ENCODE data around the gene FRYL.

The FRYL gene

DNA sequence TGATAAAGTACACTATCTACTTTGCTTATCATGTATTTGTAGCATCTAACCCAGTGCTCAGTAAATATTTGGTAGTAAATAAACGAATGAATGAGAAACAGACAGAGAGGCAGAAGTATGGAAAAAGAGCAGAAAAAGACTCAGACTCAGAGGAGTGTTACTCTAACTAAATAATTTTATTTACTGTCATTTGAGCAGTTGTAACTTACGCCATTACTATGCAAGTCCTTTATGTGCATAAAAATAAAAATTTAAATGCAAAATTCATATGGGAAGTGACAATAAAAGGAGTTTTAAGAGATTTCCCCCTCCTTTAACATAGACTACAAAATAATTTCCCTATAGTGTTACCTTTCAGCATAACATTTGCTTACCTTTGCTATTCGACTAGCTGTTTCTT, 240.5 kb downstream of the FRYL start:
- TF ChIP-seq FOXM1 (IDR thresholded peaks at IDR 0.05; ENCODE audit: borderline replicate concordance, low read depth): no peak
- no peak for TF ChIP-seq TEAD4 (IDR thresholded peaks at IDR 0.05)
- no peak for TF ChIP-seq NFIC (IDR thresholded peaks at IDR 0.05)
- TF ChIP-seq, protein P1, sequence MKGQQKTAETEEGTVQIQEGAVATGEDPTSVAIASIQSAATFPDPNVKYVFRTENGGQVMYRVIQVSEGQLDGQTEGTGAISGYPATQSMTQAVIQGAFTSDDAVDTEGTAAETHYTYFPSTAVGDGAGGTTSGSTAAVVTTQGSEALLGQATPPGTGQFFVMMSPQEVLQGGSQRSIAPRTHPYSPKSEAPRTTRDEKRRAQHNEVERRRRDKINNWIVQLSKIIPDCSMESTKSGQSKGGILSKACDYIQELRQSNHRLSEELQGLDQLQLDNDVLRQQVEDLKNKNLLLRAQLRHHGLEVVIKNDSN (IDR thresholded peaks at IDR 0.05): no peak
- TF ChIP-seq CREB1 (IDR thresholded peaks at IDR 0.05; ENCODE audit: low read depth): no peak
- no peak for TF ChIP-seq TAF1 (IDR thresholded peaks at IDR 0.05; ENCODE audit: low read depth)
- TF ChIP-seq YY1 (IDR thresholded peaks at IDR 0.05; ENCODE audit: low read depth): no peak
- no peak for TF ChIP-seq TCF12 (IDR thresholded peaks at IDR 0.05; ENCODE audit: low read depth)
- no peak for TF ChIP-seq EP300 (IDR thresholded peaks at IDR 0.05; ENCODE audit: borderline replicate concordance)
- no peak for TF ChIP-seq CEBPB (IDR thresholded peaks at IDR 0.05)
- no peak for TF ChIP-seq RAD21 (IDR thresholded peaks at IDR 0.05; ENCODE audit: low read depth)
- TF ChIP-seq EGR1 (IDR thresholded peaks at IDR 0.05): no peak
- TF ChIP-seq, protein P2, sequence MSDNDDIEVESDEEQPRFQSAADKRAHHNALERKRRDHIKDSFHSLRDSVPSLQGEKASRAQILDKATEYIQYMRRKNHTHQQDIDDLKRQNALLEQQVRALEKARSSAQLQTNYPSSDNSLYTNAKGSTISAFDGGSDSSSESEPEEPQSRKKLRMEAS (IDR thresholded peaks at IDR 0.05): no peak

DNA sequence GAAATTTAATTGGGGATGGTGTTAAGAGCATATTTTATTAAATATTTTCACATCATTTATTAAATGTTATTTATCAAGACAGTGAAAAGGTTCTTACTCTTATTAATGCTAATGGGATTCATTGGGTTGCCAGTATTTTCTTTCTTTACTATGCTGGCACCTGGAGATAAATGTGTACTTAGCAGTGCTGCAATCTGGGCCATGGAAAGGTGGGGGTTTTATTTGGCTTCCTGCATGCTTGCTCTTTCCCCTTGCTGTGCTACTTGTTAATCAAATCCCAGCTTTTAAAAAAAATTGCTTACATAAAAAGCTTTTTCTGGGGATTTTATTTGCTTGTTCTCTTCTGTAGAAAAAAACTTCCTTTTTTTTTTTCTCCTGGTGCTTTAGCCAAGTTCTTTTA, 241.7 kb downstream of the FRYL start:
- no peak for TF ChIP-seq YY1 (IDR thresholded peaks at IDR 0.05; ENCODE audit: low read depth)
- TF ChIP-seq RAD21 (IDR thresholded peaks at IDR 0.05; ENCODE audit: low read depth): no peak
- TF ChIP-seq REST (IDR thresholded peaks at IDR 0.05; ENCODE audit: low read depth): no peak
- TF ChIP-seq, protein P1 (IDR thresholded peaks at IDR 0.05): no peak
- TF ChIP-seq EP300 (IDR thresholded peaks at IDR 0.05; ENCODE audit: borderline replicate concordance): no peak
- no peak for TF ChIP-seq TCF12 (IDR thresholded peaks at IDR 0.05; ENCODE audit: low read depth)
- TF ChIP-seq CEBPB (IDR thresholded peaks at IDR 0.05): no peak
- no peak for TF ChIP-seq FOXM1 (IDR thresholded peaks at IDR 0.05; ENCODE audit: borderline replicate concordance, low read depth)
- TF ChIP-seq CREB1 (IDR thresholded peaks at IDR 0.05; ENCODE audit: low read depth): no peak
- no peak for TF ChIP-seq TEAD4 (IDR thresholded peaks at IDR 0.05)
- TF ChIP-seq NFIC (IDR thresholded peaks at IDR 0.05): no peak
- TF ChIP-seq ZBTB7A (IDR thresholded peaks at IDR 0.05; ENCODE audit: low read depth): no peak
- no peak for TF ChIP-seq EGR1 (IDR thresholded peaks at IDR 0.05)
- no peak for TF ChIP-seq TAF1 (IDR thresholded peaks at IDR 0.05; ENCODE audit: low read depth)
- TF ChIP-seq, protein P2 (IDR thresholded peaks at IDR 0.05): no peak

DNA sequence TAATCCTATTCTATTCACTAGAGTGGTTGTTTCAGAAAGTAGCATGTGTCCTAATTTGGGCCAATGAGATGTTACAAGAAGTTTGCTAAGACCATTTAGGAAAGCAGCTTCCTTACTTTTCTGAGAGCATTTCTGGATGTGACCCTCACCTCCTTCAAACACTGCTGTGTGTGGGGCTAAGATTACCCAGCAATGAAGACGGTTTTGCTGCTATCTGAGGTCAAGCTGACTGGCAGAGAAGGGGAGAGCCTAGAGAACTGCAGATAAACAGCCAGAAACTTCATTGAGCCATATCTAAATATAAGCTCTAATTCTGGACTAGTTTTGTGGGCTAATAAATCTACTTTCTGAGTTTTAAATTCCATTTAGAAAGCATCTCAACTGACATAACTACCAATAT, 253.7 kb downstream of the FRYL start:
- TF ChIP-seq, protein P2 (IDR thresholded peaks at IDR 0.05): no peak
- TF ChIP-seq TEAD4 (IDR thresholded peaks at IDR 0.05): no peak
- no peak for TF ChIP-seq YY1 (IDR thresholded peaks at IDR 0.05; ENCODE audit: low read depth)
- TF ChIP-seq ZBTB7A (IDR thresholded peaks at IDR 0.05; ENCODE audit: low read depth): no peak
- TF ChIP-seq TCF12 (IDR thresholded peaks at IDR 0.05; ENCODE audit: low read depth): no peak
- no peak for TF ChIP-seq RAD21 (IDR thresholded peaks at IDR 0.05; ENCODE audit: low read depth)
- no peak for TF ChIP-seq TAF1 (IDR thresholded peaks at IDR 0.05; ENCODE audit: low read depth)
- no peak for TF ChIP-seq NFIC (IDR thresholded peaks at IDR 0.05)
- TF ChIP-seq EGR1 (IDR thresholded peaks at IDR 0.05): no peak
- TF ChIP-seq, protein P1 (IDR thresholded peaks at IDR 0.05): no peak
- TF ChIP-seq FOXM1 (IDR thresholded peaks at IDR 0.05; ENCODE audit: borderline replicate concordance, low read depth): no peak
- TF ChIP-seq CEBPB (IDR thresholded peaks at IDR 0.05): no peak
- no peak for TF ChIP-seq CREB1 (IDR thresholded peaks at IDR 0.05; ENCODE audit: low read depth)
- TF ChIP-seq REST (IDR thresholded peaks at IDR 0.05; ENCODE audit: low read depth): no peak

- TF ChIP-seq, protein P1 (IDR thresholded peaks at IDR 0.05): no peak
- TF ChIP-seq EP300 (IDR thresholded peaks at IDR 0.05; ENCODE audit: borderline replicate concordance) (no peak), RAD21 (IDR thresholded peaks at IDR 0.05; ENCODE audit: low read depth) (no peak), FOXM1 (IDR thresholded peaks at IDR 0.05; ENCODE audit: borderline replicate concordance, low read depth) (no peak), NFIC (IDR thresholded peaks at IDR 0.05) (no peak), TEAD4 (IDR thresholded peaks at IDR 0.05) (no peak), YY1 (IDR thresholded peaks at IDR 0.05; ENCODE audit: low read depth) (no peak), EGR1 (IDR thresholded peaks at IDR 0.05) (no peak), CEBPB (IDR thresholded peaks at IDR 0.05) (no peak), TCF12 (IDR thresholded peaks at IDR 0.05; ENCODE audit: low read depth) (no peak), CREB1 (IDR thresholded peaks at IDR 0.05; ENCODE audit: low read depth) (no peak), TAF1 (IDR thresholded peaks at IDR 0.05; ENCODE audit: low read depth) (no peak), REST (IDR thresholded peaks at IDR 0.05; ENCODE audit: low read depth) (no peak), ZBTB7A (IDR thresholded peaks at IDR 0.05; ENCODE audit: low read depth) (no peak)
- TF ChIP-seq, protein P2 (IDR thresholded peaks at IDR 0.05): no peak
These were observed 261.9 kb downstream of the FRYL start for GRCh38 chr4:48518143-48518542.
